Adrenal gland (tissue), 5 donors: Measurements from ENCODE around the gene SGMS1.

ENCODE experiments used
- POLR2A ChIP-seq, 2 donors: fragments of 450-650 bp; IDR thresholded peaks; one replicate each; pipeline ENCODE4 v1.6.1; 2017; ENCODE audit warnings: antibody characterized with exemption in 2 of 2, mild to moderate bottlenecking in 2 of 2, moderate library complexity in 1 of 2
- TF ChIP-seq, protein P1 (sequence below), 6 experiments: fragments of 450-650 bp in 4 of 6; fragments of 200-600 bp in 2 of 6; sonication (generic) in 1 of 6; IDR thresholded peaks; 1 replicate in 5 of 6; 2 replicates in 1 of 6; pipeline versions ENCODE4 v1.5.1 to v1.8.0; 2016 to 2021; ENCODE audit warnings: antibody characterized with exemption in 6 of 6, mild to moderate bottlenecking in 2 of 6, moderate library complexity in 1 of 6
- donor health status: DM: no; HTN: no; CAD: no.

DNA sequence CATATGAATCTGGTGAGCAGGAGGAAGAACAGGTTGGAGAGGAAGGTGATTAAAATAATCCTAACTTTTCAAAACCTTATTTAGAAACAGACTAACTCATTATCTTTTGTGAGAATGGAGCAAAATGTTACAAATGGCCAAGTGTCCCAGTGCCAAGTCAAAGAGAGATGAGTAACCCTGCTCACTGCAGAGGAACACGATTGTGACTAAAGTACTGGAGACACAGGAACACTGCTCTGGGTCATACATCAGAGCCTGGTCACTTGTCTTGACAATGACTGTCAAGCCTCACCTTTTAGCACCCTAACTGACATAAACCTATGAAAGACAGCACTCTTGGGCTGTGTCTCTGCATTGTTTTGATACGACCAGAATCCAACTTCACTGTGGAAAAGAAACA lies 108.8 kb downstream of the SGMS1 start:
- TF ChIP-seq, protein P1, sequence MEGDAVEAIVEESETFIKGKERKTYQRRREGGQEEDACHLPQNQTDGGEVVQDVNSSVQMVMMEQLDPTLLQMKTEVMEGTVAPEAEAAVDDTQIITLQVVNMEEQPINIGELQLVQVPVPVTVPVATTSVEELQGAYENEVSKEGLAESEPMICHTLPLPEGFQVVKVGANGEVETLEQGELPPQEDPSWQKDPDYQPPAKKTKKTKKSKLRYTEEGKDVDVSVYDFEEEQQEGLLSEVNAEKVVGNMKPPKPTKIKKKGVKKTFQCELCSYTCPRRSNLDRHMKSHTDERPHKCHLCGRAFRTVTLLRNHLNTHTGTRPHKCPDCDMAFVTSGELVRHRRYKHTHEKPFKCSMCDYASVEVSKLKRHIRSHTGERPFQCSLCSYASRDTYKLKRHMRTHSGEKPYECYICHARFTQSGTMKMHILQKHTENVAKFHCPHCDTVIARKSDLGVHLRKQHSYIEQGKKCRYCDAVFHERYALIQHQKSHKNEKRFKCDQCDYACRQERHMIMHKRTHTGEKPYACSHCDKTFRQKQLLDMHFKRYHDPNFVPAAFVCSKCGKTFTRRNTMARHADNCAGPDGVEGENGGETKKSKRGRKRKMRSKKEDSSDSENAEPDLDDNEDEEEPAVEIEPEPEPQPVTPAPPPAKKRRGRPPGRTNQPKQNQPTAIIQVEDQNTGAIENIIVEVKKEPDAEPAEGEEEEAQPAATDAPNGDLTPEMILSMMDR (IDR thresholded peaks at IDR 0.05): no peak
- TF ChIP-seq POLR2A (IDR thresholded peaks at IDR 0.05): no peak
